K562 (cell line): Measurements from ENCODE around the gene CKLF. TPM values are rescaled to one million over a fixed set of nuclear protein-coding genes. Genes with fewer than 3 reads are reported as not detected.

ENCODE experiments used
- BCOR ChIP-seq: fragments of 450-650 bp; IDR thresholded peaks from 2 replicates; pipeline ENCODE4 v1.6.1; 2016
- BRD9 ChIP-seq: fragments of 450-650 bp; IDR thresholded peaks from 2 replicates; pipeline ENCODE4 v1.6.1; 2018; ENCODE audit warnings: low read depth; ENCODE audit not compliant: partially characterized antibody
- BRF1 ChIP-seq: IDR thresholded peaks from 3 replicates; pipeline ENCODE4 v1.6.1; 2011; ENCODE audit warnings: borderline replicate concordance, mild to moderate bottlenecking; ENCODE audit not compliant: insufficient read length; ENCODE audit errors: extremely low read depth
- CHD2 ChIP-seq: IDR thresholded peaks from 2 replicates; pipeline ENCODE4 v1.6.1; 2011; ENCODE audit warnings: low read depth, low read length
- CXXC5 ChIP-seq: fragments of 250-450 bp; sonication (Bioruptor Pico); IDR thresholded peaks from 2 replicates; pipeline ENCODE4 v1.8.0; 2022; ENCODE audit warnings: inconsistent platforms, mild to moderate bottlenecking, moderate library complexity
- EP300 ChIP-seq: IDR thresholded peaks from 2 replicates; pipeline ENCODE4 v1.6.1; 2012; ENCODE audit warnings: low read length, improper control_type of control experiment
- GABPB2 ChIP-seq: fragments of 250-450 bp; sonication (Bioruptor Pico); conservative IDR thresholded peaks from 2 replicates; pipeline ENCODE4 v1.5.1; 2021; ENCODE audit warnings: mild to moderate bottlenecking
- GATAD2A ChIP-seq: fragments of 450-650 bp; IDR thresholded peaks from 2 replicates; pipeline ENCODE4 v1.6.1; 2017
- HDAC3 ChIP-seq: fragments of 450-650 bp; IDR thresholded peaks from 2 replicates; pipeline ENCODE4 v1.6.1; 2018; ENCODE audit warnings: borderline replicate concordance, mild to moderate bottlenecking, moderate library complexity; ENCODE audit not compliant: partially characterized antibody
- HDAC8 ChIP-seq: fragments of 450-650 bp; IDR thresholded peaks from 2 replicates; pipeline ENCODE4 v1.6.1; 2016; ENCODE audit warnings: mild to moderate bottlenecking, missing genetic modification characterization, moderate library complexity, missing compliant biosample characterization
- IRF2 ChIP-seq: sonication (generic); formaldehyde crosslinking; IDR thresholded peaks from 2 replicates; pipeline ENCODE4 v1.8.1; 2022; ENCODE audit warnings: mild to moderate bottlenecking, missing genetic modification reagents
- KDM4B ChIP-seq, 2 experiments: fragments of 450-650 bp in 1 of 2; sonication (generic) in 1 of 2; IDR thresholded peaks; 2 replicates each; pipeline ENCODE4 v1.6.1; 2016 to 2017; ENCODE audit warnings: borderline replicate concordance in 2 of 2, antibody characterized with exemption in 1 of 2, low read depth in 1 of 2, mild to moderate bottlenecking in 1 of 2
- KDM5B ChIP-seq: fragments of 200-600 bp; sonication (generic); IDR thresholded peaks from 2 replicates; pipeline ENCODE4 v1.6.1; 2012; ENCODE audit warnings: low read depth, mild to moderate bottlenecking, moderate library complexity, low read length, control low read depth, inconsistent platforms; ENCODE audit not compliant: insufficient replicate concordance
- KLF13 ChIP-seq: fragments of 450-650 bp; IDR thresholded peaks from 2 replicates; pipeline ENCODE4 v1.6.1; 2016; ENCODE audit warnings: missing genetic modification characterization, low read depth, mild to moderate bottlenecking, missing compliant biosample characterization, moderate library complexity, borderline replicate concordance
- MAFG ChIP-seq: fragments of 450-650 bp; conservative IDR thresholded peaks from 2 replicates; pipeline ENCODE4 v1.6.1; 2016; ENCODE audit warnings: missing genetic modification characterization, missing compliant biosample characterization
- MECOM ChIP-seq: fragments of 250-450 bp; sonication (Bioruptor Pico); IDR thresholded peaks from 2 replicates; pipeline ENCODE4 v1.8.0; 2022; ENCODE audit warnings: inconsistent platforms
- RAD21 ChIP-seq, 2 experiments: fragments of 250-450 bp in 1 of 2; fragments of 450-650 bp in 1 of 2; sonication (Bioruptor Pico) in 1 of 2; formaldehyde crosslinking in 1 of 2; IDR thresholded peaks in 1 of 2; conservative IDR thresholded peaks in 1 of 2; 2 replicates each; pipeline versions ENCODE4 v1.4.0 to v1.8.0; 2020 to 2022; ENCODE audit warnings: mild to moderate bottlenecking in 2 of 2, moderate library complexity in 1 of 2
- SP1 ChIP-seq: sonication (generic); formaldehyde crosslinking; IDR thresholded peaks from 2 replicates; pipeline ENCODE4 v1.8.1; 2022; ENCODE audit warnings: mild to moderate bottlenecking, missing genetic modification reagents
- SREBF2 ChIP-seq: sonication (generic); formaldehyde crosslinking; IDR thresholded peaks from 2 replicates; pipeline ENCODE4 v1.4.0; 2020; ENCODE audit warnings: mild to moderate bottlenecking, missing genetic modification reagents
- ZFP1 ChIP-seq: fragments of 450-650 bp; formaldehyde crosslinking; IDR thresholded peaks from 2 replicates; pipeline ENCODE4 v1.4.0; 2020; ENCODE audit warnings: mild to moderate bottlenecking, mixed read lengths
- ZKSCAN3 ChIP-seq: fragments of 250-450 bp; sonication (Bioruptor Pico); IDR thresholded peaks from 2 replicates; pipeline ENCODE4 v1.4.0; 2020
- ZNF143 ChIP-seq: sonication (generic); formaldehyde crosslinking; IDR thresholded peaks from 2 replicates; pipeline ENCODE4 v1.9.0; 2022; ENCODE audit warnings: mild to moderate bottlenecking, missing genetic modification reagents
- ZNF23 ChIP-seq: fragments of 250-450 bp; sonication (Bioruptor Pico); IDR thresholded peaks from 2 replicates; pipeline ENCODE4 v1.4.0; 2020; ENCODE audit warnings: mild to moderate bottlenecking
- polyA plus RNA-seq, 8 experiments: library from polyadenylated mRNA; depleted of rRNA in 4 of 8; stranded (reverse) in 5 of 8; unstranded in 3 of 8; fragments of >200 nt; fragmentation: Nextera tagmentation in 2 of 8; fragmentation: Illumina TruSeq in 1 of 8; extraction: Ambion mirVana in 2 of 8; extraction: Trizol in 1 of 8; gene quantifications; 2 replicates each; pipeline versions ENCODE4 v1.2.1 to v1.2.3, GENCODE V29; 2011 to 2014; ENCODE audit warnings: inconsistent platforms in 1 of 8, missing spikeins in 1 of 8
- total RNA-seq, 7 experiments: library from RNA; depleted of rRNA in 6 of 7; stranded (reverse); fragments of >200 nt in 6 of 7; fragmentation: Illumina TruSeq in 2 of 7; extraction: Trizol in 2 of 7; gene quantifications; 2 replicates each; pipeline versions ENCODE4 v1.2.1 to v1.2.3, GENCODE V29; 2011 to 2021; ENCODE audit warnings: low replicate concordance in 1 of 7
- TF ChIP-seq, protein P1 (sequence below): fragments of 250-450 bp; sonication (Bioruptor Pico); IDR thresholded peaks from 2 replicates; pipeline ENCODE4 v1.4.0; 2020

The CKLF gene
- total and polyA plus RNA-seq, 9 of the 15 experiments (the other 6 are each of a cell fraction or from before 2014, with no cell fraction given): 84.8 to 322 (median 118) TPM

DNA sequence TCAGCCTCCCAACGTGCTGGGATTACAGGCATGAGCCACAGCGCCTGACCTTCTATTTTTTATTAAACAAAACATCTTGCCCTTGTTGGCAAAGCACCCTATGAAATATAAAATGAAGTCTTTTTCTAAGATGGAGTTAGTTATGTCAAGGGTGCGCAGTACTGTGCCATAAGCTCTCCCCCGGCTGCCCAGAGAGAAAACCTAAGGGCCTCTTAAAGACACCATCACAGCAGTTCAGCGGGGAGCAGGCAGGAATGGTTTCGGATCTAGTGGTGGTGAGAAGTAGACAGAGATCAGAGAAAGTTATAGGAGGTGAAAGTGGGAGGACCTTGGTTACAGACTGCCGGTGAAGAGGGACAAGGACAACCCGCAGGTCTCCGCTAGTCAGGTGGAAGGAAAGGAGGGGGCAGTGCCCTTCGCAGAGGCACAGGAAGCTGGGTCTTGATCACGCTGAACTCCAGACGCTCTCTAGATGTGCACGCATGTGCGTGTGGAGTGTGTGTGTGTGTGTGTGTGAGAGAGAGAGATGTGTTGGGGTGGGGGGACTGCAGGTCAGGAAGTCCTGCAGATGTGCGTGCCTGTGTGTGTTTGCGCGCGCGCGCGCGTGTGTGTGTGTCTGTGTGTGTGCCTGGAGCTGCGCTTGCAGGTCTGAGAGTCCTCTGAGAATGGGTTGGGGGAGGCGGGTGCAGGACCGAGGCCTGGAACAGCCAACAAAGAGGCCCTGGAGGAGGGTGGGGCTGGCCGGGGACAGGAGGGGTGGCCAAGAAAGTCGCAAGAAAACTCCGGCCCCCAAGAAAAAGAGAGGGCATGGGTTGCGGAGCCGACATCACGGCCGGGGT lies 51.4 kb downstream of the CKLF start (continued):
- TF ChIP-seq EP300 (no peak), MECOM (peak; percentile 77), BRD9 (no peak), CHD2 (no peak), CXXC5 (CRISPR knock-in tag) (peak; percentile 64), KDM5B (no peak), ZNF143 (CRISPR knock-in tag) (peak; percentile 15; the same call in 1 of the 2 replicates), ZNF23 (CRISPR knock-in tag) (no peak), BRF1 (no peak), SREBF2 (CRISPR knock-in tag) (no peak), HDAC8 (tag) (peak; percentile 91), GATAD2A (no peak), ZKSCAN3 (CRISPR knock-in tag) (no peak), HDAC3 (no peak), KLF13 (tag) (0 out of 2 replicates have a peak, but pooled peaks have one; percentile 22), KDM4B (IDR thresholded peaks at IDR 0.05; ENCODE audit: borderline replicate concordance in 2 of 2, low read depth in 1 of 2) (no peak), MAFG (0 out of 2 replicates have a peak, but pooled peaks have one; percentile 7), GABPB2 (CRISPR knock-in tag) (no peak), ZFP1 (CRISPR knock-in tag) (peak; percentile 49; the same call in 1 of the 2 replicates), IRF2 (CRISPR knock-in tag) (no peak), SP1 (no peak), RAD21 (CRISPR knock-in tag; conservative IDR thresholded peaks at IDR 0.05 in 1 of 2, IDR thresholded peaks at IDR 0.05 in 1 of 2) (no peak), BCOR (peak; percentile 61; the same call in 1 of the 2 replicates)
- TF ChIP-seq, protein P1, sequence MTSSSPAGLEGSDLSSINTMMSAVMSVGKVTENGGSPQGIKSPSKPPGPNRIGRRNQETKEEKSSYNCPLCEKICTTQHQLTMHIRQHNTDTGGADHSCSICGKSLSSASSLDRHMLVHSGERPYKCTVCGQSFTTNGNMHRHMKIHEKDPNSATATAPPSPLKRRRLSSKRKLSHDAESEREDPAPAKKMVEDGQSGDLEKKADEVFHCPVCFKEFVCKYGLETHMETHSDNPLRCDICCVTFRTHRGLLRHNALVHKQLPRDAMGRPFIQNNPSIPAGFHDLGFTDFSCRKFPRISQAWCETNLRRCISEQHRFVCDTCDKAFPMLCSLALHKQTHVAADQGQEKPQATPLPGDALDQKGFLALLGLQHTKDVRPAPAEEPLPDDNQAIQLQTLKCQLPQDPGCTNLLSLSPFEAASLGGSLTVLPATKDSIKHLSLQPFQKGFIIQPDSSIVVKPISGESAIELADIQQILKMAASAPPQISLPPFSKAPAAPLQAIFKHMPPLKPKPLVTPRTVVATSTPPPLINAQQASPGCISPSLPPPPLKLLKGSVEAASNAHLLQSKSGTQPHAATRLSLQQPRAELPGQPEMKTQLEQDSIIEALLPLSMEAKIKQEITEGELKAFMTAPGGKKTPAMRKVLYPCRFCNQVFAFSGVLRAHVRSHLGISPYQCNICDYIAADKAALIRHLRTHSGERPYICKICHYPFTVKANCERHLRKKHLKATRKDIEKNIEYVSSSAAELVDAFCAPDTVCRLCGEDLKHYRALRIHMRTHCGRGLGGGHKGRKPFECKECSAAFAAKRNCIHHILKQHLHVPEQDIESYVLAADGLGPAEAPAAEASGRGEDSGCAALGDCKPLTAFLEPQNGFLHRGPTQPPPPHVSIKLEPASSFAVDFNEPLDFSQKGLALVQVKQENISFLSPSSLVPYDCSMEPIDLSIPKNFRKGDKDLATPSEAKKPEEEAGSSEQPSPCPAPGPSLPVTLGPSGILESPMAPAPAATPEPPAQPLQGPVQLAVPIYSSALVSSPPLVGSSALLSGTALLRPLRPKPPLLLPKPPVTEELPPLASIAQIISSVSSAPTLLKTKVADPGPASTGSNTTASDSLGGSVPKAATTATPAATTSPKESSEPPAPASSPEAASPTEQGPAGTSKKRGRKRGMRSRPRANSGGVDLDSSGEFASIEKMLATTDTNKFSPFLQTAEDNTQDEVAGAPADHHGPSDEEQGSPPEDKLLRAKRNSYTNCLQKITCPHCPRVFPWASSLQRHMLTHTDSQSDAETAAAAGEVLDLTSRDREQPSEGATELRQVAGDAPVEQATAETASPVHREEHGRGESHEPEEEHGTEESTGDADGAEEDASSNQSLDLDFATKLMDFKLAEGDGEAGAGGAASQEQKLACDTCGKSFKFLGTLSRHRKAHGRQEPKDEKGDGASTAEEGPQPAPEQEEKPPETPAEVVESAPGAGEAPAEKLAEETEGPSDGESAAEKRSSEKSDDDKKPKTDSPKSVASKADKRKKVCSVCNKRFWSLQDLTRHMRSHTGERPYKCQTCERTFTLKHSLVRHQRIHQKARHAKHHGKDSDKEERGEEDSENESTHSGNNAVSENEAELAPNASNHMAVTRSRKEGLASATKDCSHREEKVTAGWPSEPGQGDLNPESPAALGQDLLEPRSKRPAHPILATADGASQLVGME (CRISPR knock-in tag): no peak
